ENCODE measurements around the gene FBXL19. TPM values are rescaled to one million over a fixed set of nuclear protein-coding genes. Genes with fewer than 3 reads are reported as not detected.

Gene FBXL19
- polyA plus RNA-seq, 4 donors, result 8.7 to 26.3 (median 13.4) TPM

GRCh38 chr16:30980023-30980371 lies 56.6 kb downstream of the FBXL19 start:
- FAIRE-seq (no peak), DNase-seq (no peak)
- H3K4me1 ChIP-seq (ENCODE audit: control insufficient read depth in 3 of 3, insufficient read depth in 2 of 3, low read depth in 1 of 3, low read length in 2 of 3), result no peaks in the 10 kb centered on the region
- no peak overlapping the region for H3K4me3 ChIP-seq (ENCODE audit: low read depth in 1 of 3, low read length in 3 of 3)
- peaks cover 13 to 93% (median 20%) of the 10 kb centered on the region in 3 donors for H3K36me3 ChIP-seq (ENCODE audit: control insufficient read depth in 3 of 3, insufficient read depth in 2 of 3, low read depth in 1 of 3, low read length in 3 of 3)
- no peaks in the 10 kb centered on the region for H3K27me3 ChIP-seq (ENCODE audit: control insufficient read depth in 3 of 3, insufficient read depth in 3 of 3, low read length in 3 of 3)
- 86 to 93% (median 92%) methylated on average over 14 to 15 of the region's 15 CpGs for WGBS, 3 donors
- no peak overlapping the region for H3K27ac ChIP-seq (ENCODE audit: low read depth in 1 of 3, low read length in 2 of 3)
- no peaks in the 10 kb centered on the region for H3K9me3 ChIP-seq (ENCODE audit: control insufficient read depth in 2 of 2, insufficient read depth in 1 of 2, low read depth in 1 of 2, low read length in 1 of 2)

GRCh38 chr16:30980434-30980833 lies 57.1 kb downstream of the FBXL19 start:
- DNase-seq, result no peak
- H3K27me3 ChIP-seq (ENCODE audit: control insufficient read depth in 3 of 3, insufficient read depth in 3 of 3, low read length in 3 of 3), result no peaks in the 10 kb centered on the region
- H3K27ac ChIP-seq (ENCODE audit: low read depth in 1 of 3, low read length in 2 of 3), result no peak overlapping the region
- H3K36me3 ChIP-seq (ENCODE audit: control insufficient read depth in 3 of 3, insufficient read depth in 2 of 3, low read depth in 1 of 3, low read length in 3 of 3), result peaks cover 13 to 88% (median 20%) of the 10 kb centered on the region in 3 donors
- H3K4me3 ChIP-seq (ENCODE audit: low read depth in 1 of 3, low read length in 3 of 3), result no peak overlapping the region
- FAIRE-seq, result no peak
- no peaks in the 10 kb centered on the region for H3K9me3 ChIP-seq (ENCODE audit: control insufficient read depth in 2 of 2, insufficient read depth in 1 of 2, low read depth in 1 of 2, low read length in 1 of 2)
- no peaks in the 10 kb centered on the region for H3K4me1 ChIP-seq (ENCODE audit: control insufficient read depth in 3 of 3, insufficient read depth in 2 of 3, low read depth in 1 of 3, low read length in 2 of 3)
- WGBS, 3 donors, result 81 to 91% (median 89%) methylated on average over 27 to 29 of the region's 29 CpGs

DNA sequence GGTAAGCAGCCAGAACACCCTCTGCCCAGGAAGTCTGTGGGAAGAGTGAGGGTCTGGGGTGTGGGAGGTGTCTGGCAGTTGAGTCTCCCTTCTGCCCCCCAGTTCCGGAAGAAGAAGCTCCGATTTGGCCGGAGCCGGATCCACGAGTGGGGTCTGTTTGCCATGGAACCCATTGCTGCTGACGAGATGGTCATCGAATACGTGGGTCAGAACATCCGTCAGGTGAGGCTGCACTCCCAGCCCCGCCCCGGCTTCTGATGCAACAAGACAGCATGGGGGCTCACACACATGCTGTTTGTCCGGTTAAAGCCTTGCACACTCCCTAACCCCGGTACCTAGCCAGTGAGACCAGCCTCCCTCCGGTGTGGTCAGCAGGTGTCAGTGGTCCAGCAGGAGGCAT lies 57.6 kb downstream of the FBXL19 start:
- FAIRE-seq (no peak), DNase-seq (no peak)
- 95 to 96% (median 95%) methylated on average over 14 of the region's 14 CpGs for WGBS, 3 donors
- H3K27me3 ChIP-seq (ENCODE audit: control insufficient read depth in 3 of 3, insufficient read depth in 3 of 3, low read length in 3 of 3), result no peaks in the 10 kb centered on the region
- peaks cover 0 to 5% (median 0%) of the 10 kb centered on the region in 3 donors for H3K4me1 ChIP-seq (ENCODE audit: control insufficient read depth in 3 of 3, insufficient read depth in 2 of 3, low read depth in 1 of 3, low read length in 2 of 3)
- H3K27ac ChIP-seq (ENCODE audit: low read depth in 1 of 3, low read length in 2 of 3), result no peak overlapping the region
- peaks cover 13 to 87% (median 20%) of the 10 kb centered on the region in 3 donors for H3K36me3 ChIP-seq (ENCODE audit: control insufficient read depth in 3 of 3, insufficient read depth in 2 of 3, low read depth in 1 of 3, low read length in 3 of 3)
- H3K9me3 ChIP-seq (ENCODE audit: control insufficient read depth in 2 of 2, insufficient read depth in 1 of 2, low read depth in 1 of 2, low read length in 1 of 2), result no peaks in the 10 kb centered on the region
- no peak overlapping the region for H3K4me3 ChIP-seq (ENCODE audit: low read depth in 1 of 3, low read length in 3 of 3)

- no peaks in the 10 kb centered on the region for H3K27me3 ChIP-seq (ENCODE audit: control insufficient read depth in 3 of 3, insufficient read depth in 3 of 3, low read length in 3 of 3)
- H3K36me3 ChIP-seq (ENCODE audit: control insufficient read depth in 3 of 3, insufficient read depth in 2 of 3, low read depth in 1 of 3, low read length in 3 of 3), result peaks cover 11 to 84% (median 17%) of the 10 kb centered on the region in 3 donors
- FAIRE-seq (no peak), DNase-seq (no peak)
- H3K4me1 ChIP-seq (ENCODE audit: control insufficient read depth in 3 of 3, insufficient read depth in 2 of 3, low read depth in 1 of 3, low read length in 2 of 3), result peaks cover 0 to 8% (median 0%) of the 10 kb centered on the region in 3 donors
- H3K27ac ChIP-seq (ENCODE audit: low read depth in 1 of 3, low read length in 2 of 3), result no peak overlapping the region
- H3K4me3 ChIP-seq (ENCODE audit: low read depth in 1 of 3, low read length in 3 of 3), result no peak overlapping the region
- H3K9me3 ChIP-seq (ENCODE audit: control insufficient read depth in 2 of 2, insufficient read depth in 1 of 2, low read depth in 1 of 2, low read length in 1 of 2), result no peaks in the 10 kb centered on the region
- WGBS, 3 donors, result 84 to 90% (median 85%) methylated on average over 17 of the region's 17 CpGs
Measured at GRCh38 chr16:30982548-30983288, 59.3 kb downstream of the FBXL19 start.

DNA sequence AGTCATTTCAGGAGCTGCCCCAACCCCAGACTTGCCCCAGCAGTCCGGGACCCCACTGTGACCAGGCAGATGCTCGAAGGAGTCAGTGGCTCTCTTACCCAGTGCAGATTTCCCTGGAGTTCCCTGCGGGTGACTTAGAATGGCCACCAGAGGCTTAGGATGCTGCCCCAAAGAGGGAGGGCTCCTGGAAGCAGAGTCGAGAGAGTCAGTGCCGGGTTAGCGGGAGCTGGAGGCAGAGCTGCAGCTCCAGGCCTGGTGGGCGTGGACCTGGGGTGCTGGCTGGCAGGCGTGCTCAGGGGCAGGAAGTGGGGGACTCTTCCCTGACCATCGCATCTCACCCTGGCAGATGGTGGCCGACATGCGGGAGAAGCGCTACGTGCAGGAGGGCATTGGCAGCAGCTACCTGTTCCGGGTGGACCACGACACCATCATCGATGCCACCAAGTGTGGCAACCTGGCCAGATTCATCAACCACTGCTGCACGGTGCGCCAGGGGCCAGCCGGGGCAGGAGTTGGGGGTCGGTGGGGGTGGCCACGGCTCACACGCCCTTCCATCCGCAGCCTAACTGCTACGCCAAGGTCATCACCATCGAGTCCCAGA lies 60.0 kb downstream of the FBXL19 start:
- Histone ChIP-seq H3K9me3 (ENCODE audit: control insufficient read depth in 2 of 2, insufficient read depth in 1 of 2, low read depth in 1 of 2, low read length in 1 of 2) (no peaks in the 10 kb centered on the region), H3K36me3 (ENCODE audit: control insufficient read depth in 3 of 3, insufficient read depth in 2 of 3, low read depth in 1 of 3, low read length in 3 of 3) (peaks cover 9 to 82% (median 17%) of the 10 kb centered on the region in 3 donors), H3K27me3 (ENCODE audit: control insufficient read depth in 3 of 3, insufficient read depth in 3 of 3, low read length in 3 of 3) (no peaks in the 10 kb centered on the region), H3K4me3 (ENCODE audit: low read depth in 1 of 3, low read length in 3 of 3) (no peak overlapping the region), H3K27ac (ENCODE audit: low read depth in 1 of 3, low read length in 2 of 3) (no peak overlapping the region), H3K4me1 (ENCODE audit: control insufficient read depth in 3 of 3, insufficient read depth in 2 of 3, low read depth in 1 of 3, low read length in 2 of 3) (peaks cover 0 to 8% (median 0%) of the 10 kb centered on the region in 3 donors)
- DNase-seq (no peak), FAIRE-seq (no peak)
- 84 to 89% (median 85%) methylated on average over 24 to 25 of the region's 25 CpGs for WGBS, 3 donors

DNA sequence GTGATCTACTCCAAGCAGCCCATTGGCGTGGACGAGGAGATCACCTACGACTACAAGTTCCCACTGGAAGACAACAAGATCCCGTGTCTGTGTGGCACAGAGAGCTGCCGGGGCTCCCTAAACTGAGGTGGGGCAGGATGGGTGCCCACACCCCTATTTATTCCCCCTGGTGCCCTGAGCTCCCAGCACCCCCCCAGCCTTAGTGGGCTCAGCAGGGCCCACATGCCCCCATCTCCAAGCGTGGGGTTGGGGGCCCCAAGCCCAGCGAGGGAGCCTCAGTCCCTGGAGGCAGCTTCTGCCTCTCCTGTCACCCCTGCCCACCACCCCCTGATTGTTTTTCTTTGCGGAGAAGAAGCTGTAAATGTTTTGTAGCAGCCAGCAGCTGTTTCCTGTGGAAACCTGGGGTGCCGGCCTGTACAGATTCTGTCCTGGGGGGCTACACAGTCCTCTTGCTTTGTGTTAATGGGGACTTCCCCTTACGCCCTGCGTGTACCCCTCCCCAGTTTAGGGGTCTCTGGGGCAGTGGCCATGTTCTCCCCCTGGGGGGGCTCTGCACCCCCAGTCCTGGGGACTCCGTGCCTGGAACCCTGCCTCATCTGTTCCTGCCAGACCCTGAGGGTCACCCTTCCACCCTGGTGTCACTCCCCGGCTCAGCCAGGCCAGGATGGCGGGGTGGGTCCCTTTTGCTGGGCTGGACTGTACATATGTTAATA lies 60.7 kb downstream of the FBXL19 start:
- Histone ChIP-seq H3K4me1 (ENCODE audit: control insufficient read depth in 3 of 3, insufficient read depth in 2 of 3, low read depth in 1 of 3, low read length in 2 of 3) (peaks cover 0 to 8% (median 0%) of the 10 kb centered on the region in 3 donors), H3K9me3 (ENCODE audit: control insufficient read depth in 2 of 2, insufficient read depth in 1 of 2, low read depth in 1 of 2, low read length in 1 of 2) (no peaks in the 10 kb centered on the region), H3K4me3 (ENCODE audit: low read depth in 1 of 3, low read length in 3 of 3) (no peak overlapping the region), H3K36me3 (ENCODE audit: control insufficient read depth in 3 of 3, insufficient read depth in 2 of 3, low read depth in 1 of 3, low read length in 3 of 3) (peaks cover 9 to 82% (median 17%) of the 10 kb centered on the region in 3 donors), H3K27me3 (ENCODE audit: control insufficient read depth in 3 of 3, insufficient read depth in 3 of 3, low read length in 3 of 3) (no peaks in the 10 kb centered on the region), H3K27ac (ENCODE audit: low read depth in 1 of 3, low read length in 2 of 3) (no peak overlapping the region)
- no peak for FAIRE-seq
- DNase-seq, result no peak
- WGBS, 3 donors, result 82 to 86% (median 83%) methylated on average over 14 of the region's 14 CpGs

- Histone ChIP-seq H3K27me3 (ENCODE audit: control insufficient read depth in 3 of 3, insufficient read depth in 3 of 3, low read length in 3 of 3) (no peaks in the 10 kb centered on the region), H3K4me3 (ENCODE audit: low read depth in 1 of 3, low read length in 3 of 3) (peak within 1 kb of the TSS in 2 of 3 donors; percentile 40 to 61), H3K27ac (ENCODE audit: low read depth in 1 of 3, low read length in 2 of 3) (peak within 1 kb of the TSS; percentile 56 to 84 (median 83)), H3K4me1 (ENCODE audit: control insufficient read depth in 3 of 3, insufficient read depth in 2 of 3, low read depth in 1 of 3, low read length in 2 of 3) (peaks cover 0 to 8% (median 0%) of the 10 kb centered on the region in 3 donors), H3K9me3 (ENCODE audit: control insufficient read depth in 2 of 2, insufficient read depth in 1 of 2, low read depth in 1 of 2, low read length in 1 of 2) (no peaks in the 10 kb centered on the region), H3K36me3 (ENCODE audit: control insufficient read depth in 3 of 3, insufficient read depth in 2 of 3, low read depth in 1 of 3, low read length in 3 of 3) (peaks cover 5 to 75% (median 17%) of the 10 kb centered on the region in 3 donors)
- FAIRE-seq (no peak), DNase-seq (peak; percentile 85 to 91)
- 25 to 36% (median 29%) methylated on average over 16 to 24 of the region's 24 CpGs for WGBS, 3 donors
Measured at GRCh38 chr16:30984669-30985400, 61.5 kb downstream of the FBXL19 start, which contains the start of gene HSD3B7. TSS of gene HSD3B7 (plus strand) at chr16:30985207. CDS start at chr16:30985659, 452 bp downstream.

All from small intestine (tissue), 7 donors.